ENCODE results near the gene COCH.

- TF ChIP-seq CTCF (conservative IDR thresholded peaks at IDR 0.05; ENCODE audit: low read depth, low read length) = no peak
- TF ChIP-seq EZH2 (IDR thresholded peaks at IDR 0.05; ENCODE audit: low read length, unreplicated experiment) = no peak
Measured at GRCh38 chr14:30849354-30849753, 25.0 kb upstream of the COCH start.
